T47D (cell line): ENCODE data around the gene RGS10.
"Not testable (repeated sequence)": the region's sequence is repeated elsewhere in the genome, so short reads cannot be mapped to it uniquely, and the experiment has no call there.

Experiments
- DNase-seq, 2 experiments: peaks; one replicate each; pipeline versions ENCODE4 v3.0.0 to v3.0.0-alpha.2; 2011 to 2012; ENCODE audit warnings: low read depth in 1 of 2, low spot score in 1 of 2
- JUND ChIP-seq: IDR thresholded peaks from 2 replicates; pipeline ENCODE4 v1.6.1; 2012; ENCODE audit warnings: low read depth
- in situ Hi-C: cut with HindIII; loops from 2 replicates; pipeline ENCODE4 v1.10.0; 2016; ENCODE audit warnings: low sequenced_read_pairs, low pct_unique_long_range_greater_than_20kb

The RGS10 gene

GRCh38 chr10:119542357-119542987 lies at the start of gene RGS10:
RGS10 (minus strand) TSS chr10:119542719; CDS start chr10:119542638, 81 bp downstream.
- in situ Hi-C loops: no loop called here
- peak; percentile 59 to 89 for DNase-seq
- TF ChIP-seq JUND: no peak

- no peak for DNase-seq
- no peak for TF ChIP-seq JUND
- in situ Hi-C loops: no loop called here
These were observed 45.6 kb upstream of the RGS10 start for GRCh38 chr10:119588071-119588470.

- DNase-seq: no peak
- in situ Hi-C loops: no loop called here
- TF ChIP-seq JUND: no peak
These were observed 35.8 kb upstream of the RGS10 start for GRCh38 chr10:119578355-119578754.

DNA sequence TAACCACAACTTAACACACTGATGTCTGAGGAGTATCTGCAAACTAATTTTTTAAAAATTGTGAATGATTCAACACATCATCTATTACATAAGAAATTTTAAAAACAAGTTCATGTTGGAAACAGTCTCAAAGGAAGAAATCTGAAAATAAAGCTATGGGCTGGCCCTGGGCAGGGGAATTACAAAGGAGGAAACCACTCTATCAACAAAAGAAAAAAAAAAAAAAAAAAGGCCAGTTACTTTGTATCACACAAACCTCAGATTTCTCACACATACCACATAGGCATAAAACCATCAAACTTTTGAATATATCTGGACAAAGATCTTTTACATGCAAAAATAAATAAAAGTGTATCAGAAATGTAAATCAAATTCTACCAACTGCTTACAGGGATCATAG lies 33.5 kb upstream of the RGS10 start:
- DNase-seq: no peak
- in situ Hi-C loops: no loop called here
- no peak for TF ChIP-seq JUND

DNA sequence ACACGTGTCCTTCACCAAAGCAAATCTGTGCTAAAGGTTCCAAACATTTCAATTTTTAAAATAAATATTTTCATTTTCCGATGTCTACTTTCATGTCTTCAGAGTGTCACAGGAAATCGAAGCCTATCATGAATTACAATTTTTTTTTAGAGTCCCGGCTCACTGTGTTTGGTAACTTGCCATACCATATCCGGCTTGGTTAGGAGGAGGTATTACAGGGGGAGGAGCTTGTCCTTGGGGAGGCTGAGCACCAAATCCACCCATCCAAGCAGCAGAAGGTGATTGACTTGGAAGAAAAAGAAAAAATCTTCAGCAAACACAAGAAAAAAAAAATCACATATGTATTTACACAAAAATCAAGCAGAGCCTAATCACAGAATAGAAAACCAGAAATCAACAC lies 33.0 kb upstream of the RGS10 start:
- peak in 1 of 2 experiments; percentile 18 for DNase-seq
- in situ Hi-C loops: no loop called here
- no peak for TF ChIP-seq JUND

DNA sequence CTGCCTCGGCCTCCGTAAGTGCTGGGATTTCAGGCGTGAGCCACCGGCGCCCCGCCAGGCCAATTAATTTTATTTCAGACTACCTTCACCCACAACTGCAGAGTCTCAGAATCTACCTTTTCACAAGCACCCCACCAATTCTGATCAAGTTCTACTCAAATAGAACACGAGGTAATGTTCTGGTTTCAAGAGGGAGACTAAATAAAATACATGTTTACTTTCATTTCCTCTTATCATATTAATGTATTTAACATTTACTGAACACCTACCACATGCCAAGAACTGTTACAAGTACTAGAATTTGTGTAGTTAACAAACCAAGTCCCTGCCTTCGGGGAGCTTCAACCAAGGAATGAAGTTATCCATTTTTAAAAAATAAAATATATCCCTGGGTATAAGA lies 25.5 kb upstream of the RGS10 start:
- no peak for DNase-seq
- in situ Hi-C loops: no loop called here
- no peak for TF ChIP-seq JUND

GRCh38 chr10:119562097-119562496 lies 19.6 kb upstream of the RGS10 start:
- in situ Hi-C loops: no loop called here
- TF ChIP-seq JUND: no peak
- DNase-seq: no peak

GRCh38 chr10:119559511-119559910 lies 17.0 kb upstream of the RGS10 start:
- in situ Hi-C loops, DNase-seq: not testable (repeated sequence)

DNA sequence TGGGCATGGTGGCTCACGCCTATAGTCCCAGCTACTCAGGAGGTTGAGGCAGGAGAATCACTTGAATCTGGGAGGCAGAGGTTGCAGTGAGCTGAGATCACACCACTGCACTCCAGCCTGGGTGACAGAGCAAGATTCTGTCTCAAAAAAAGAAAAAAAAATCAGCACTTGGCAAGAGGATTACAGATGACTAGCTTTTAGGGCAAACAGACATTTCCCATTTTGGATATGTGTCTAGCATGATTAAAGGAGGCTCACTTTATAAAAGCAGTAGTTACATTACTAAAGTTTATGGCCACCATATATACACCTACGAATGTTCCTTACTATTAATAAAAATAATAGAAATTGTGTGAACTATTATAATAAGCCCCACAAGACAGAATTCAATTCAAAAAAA lies 13.6 kb upstream of the RGS10 start:
- not testable (repeated sequence) for DNase-seq

DNA sequence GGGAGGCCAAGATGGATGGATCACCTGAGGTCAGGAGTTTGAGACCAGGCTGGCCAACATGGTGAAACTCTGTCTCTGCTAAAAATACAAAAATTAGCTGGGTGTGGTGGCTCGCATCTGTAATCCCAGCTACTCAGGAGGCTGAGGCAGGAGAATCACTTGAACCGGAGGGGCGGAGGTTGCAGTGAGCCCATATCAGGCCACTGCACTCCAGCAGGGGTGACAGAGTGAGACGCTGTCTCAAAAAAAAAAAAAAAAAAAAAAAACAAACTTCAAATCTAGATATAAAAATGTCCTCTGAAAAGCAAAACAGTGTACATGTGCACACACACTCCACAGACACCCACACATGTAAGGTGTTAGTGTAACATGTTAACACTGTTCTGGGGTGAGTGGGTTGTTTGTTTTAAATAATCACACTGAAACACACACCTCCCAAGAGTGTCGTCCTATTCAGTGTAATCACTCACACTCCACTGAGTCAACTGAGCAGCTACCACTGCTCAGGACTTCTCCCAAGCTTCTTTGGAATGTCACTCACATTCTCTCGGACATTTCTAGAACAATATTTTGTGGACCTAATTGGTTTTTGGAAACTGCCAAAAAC lies 12.8 kb upstream of the RGS10 start:
- DNase-seq: no peak
- TF ChIP-seq JUND: no peak
- in situ Hi-C loops: no loop called here

More for the DNA sequence above, 13.6 kb upstream of the RGS10 start:
- in situ Hi-C loops: not testable (repeated sequence)

DNA sequence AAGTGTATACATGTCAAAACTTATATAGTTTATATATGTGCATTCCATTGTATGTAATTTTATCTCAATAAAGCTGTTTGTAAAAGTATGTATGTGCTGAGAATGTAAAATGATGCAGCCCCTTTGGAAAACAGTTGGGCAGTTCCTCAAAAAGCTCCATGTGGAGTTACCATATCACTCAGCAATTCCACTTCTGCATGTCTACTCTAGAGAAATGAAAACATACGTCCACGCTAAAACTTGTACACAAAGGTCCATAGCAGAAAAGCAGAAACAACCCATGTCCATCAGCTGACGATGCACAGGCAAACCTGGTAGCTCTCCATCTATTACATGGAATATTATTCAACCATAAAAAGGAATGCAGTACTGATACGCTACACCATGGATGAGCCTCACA lies 8.3 kb upstream of the RGS10 start:
- TF ChIP-seq JUND: no peak
- in situ Hi-C loops: no loop called here
- no peak for DNase-seq

DNA sequence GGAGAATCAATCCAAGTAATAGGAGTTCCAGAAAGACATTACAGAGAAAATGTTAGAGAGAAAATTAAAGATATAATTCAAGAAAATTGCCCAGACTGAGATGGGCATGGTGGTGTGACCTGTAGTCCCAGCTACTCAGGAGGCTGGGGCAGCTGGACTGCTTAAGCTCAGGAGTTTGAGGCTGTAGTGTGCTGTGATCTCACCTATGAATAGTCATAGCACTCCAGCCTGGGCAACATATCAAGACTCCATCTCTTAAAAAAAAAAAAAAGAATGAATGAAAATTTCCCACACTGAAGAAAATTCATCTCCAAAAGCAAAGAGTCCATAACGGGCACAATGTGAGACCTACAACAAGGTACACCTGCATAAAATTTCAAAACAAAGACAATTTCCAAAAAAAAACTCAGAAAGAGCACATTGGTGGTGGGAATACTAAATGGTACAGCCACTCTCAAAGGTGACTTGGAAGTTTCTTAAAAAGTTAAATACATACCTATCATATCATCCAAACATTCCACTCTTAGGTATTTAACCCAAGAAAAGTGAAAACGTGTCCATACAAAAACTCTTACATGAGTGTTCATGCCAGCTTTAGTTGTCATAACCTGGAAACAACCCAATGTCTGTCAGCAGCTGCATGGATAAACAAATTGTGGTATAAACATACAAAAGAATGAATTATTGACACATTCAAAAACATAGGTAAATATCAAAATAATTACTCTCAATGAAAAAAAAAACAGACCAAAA lies 6.9 kb upstream of the RGS10 start:
- no peak for TF ChIP-seq JUND
- in situ Hi-C loops: no loop called here
- no peak for DNase-seq

DNA sequence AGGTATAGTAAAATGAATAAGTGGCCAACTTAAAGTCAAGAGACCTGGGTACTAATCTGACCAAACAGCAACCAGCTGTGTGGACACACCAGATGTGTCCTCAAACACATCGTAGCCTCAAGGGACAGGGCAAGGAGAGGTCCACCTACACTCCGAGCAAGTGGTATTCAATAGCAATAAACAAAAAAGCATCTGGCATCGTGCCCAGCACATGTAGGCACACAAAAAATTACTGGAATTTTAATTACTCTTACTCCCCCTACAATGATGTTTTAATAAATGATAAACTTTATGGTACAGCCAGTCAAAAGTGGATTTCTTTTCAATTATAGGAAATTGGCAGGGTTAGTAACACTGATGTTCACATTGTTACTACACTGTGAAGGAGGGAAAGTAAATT lies 3.5 kb upstream of the RGS10 start:
- TF ChIP-seq JUND: no peak
- DNase-seq: peak in 1 of 2 experiments; percentile 23
- in situ Hi-C loops: no loop called here
